Mesenteric fat pad (tissue), 1 donor: ENCODE results near the gene MRPL28. TPM values are rescaled to one million over a fixed set of nuclear protein-coding genes. Genes with fewer than 3 reads are reported as not detected.
"Not testable (repeated sequence)": the region's sequence is repeated elsewhere in the genome, so short reads cannot be mapped to it uniquely, and the experiment has no call there.

Source experiments
- DNase-seq: peaks from one replicate; pipeline ENCODE4 v3.0.0-alpha.2; 2020; ENCODE audit warnings: low spot score
- total RNA-seq: library from RNA; stranded (reverse); fragmentation: NEBNext Ultra II Directional; extraction: Animal tissue kit (Norgen Biotek cat#: 25700); gene quantifications from one replicate; pipeline ENCODE4 v1.2.1, GENCODE V29; 2021
- donor health status: DM: yes; HTN: yes; CAD: no.

Gene MRPL28
- total RNA-seq, 1 donor from 2014 or later: 40.1 TPM

GRCh38 chr16:360698-361336 lies 9.5 kb downstream of the MRPL28 start:
- DNase-seq: no peak

DNA sequence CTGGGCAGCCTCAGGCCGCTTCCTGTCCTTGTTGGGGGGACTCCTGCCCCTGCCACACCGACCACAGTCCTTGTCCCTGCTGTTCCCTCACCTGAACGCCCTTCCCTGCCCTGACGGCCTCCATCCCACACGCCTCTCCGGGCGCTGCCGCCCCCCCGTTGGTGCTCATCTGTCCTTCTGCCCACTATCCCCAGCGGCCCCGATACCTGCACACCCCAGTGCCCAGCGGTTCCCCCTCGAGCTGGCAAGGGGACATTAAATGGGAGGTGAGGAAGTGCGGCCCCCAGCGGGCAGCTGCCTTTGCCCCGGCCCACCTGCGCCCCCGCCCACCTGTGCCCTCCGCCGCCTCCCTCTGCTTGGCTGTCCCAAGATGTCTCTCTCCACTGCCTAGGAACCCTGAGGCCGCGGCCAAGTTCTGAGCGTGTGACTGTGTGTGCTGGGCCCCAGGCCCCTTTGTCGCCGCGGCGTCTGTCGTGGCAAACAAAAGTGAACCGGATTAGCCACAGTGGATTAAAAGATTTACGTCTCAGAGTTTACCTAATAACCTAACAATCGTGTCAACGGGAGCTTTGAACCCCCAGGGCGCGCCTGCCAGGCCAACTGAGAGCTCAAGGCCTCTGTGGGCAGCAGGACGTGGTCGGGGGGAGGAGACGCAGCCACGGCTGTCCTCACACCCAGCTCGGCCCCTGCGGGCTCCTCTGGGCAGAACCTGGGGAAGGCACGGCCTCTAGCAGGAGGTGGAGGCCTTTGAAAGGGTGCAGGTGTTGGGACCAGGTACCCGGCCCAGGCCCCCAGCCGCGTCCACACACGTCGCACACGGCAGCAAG lies 10.3 kb downstream of the MRPL28 start:
- DNase-seq: no peak

GRCh38 chr16:359067-359763 lies 11.1 kb downstream of the MRPL28 start:
- DNase-seq: no peak

GRCh38 chr16:356741-357140 lies 13.6 kb downstream of the MRPL28 start:
- no peak for DNase-seq

GRCh38 chr16:354971-355461 lies 15.3 kb downstream of the MRPL28 start:
- no peak for DNase-seq

GRCh38 chr16:354291-354881 lies 16.0 kb downstream of the MRPL28 start:
- DNase-seq: no peak

- no peak for DNase-seq
These were observed 16.7 kb downstream of the MRPL28 start for GRCh38 chr16:353404-354290.

GRCh38 chr16:352547-353403 lies 17.6 kb downstream of the MRPL28 start, which contains the start of gene AXIN1:
TSS of gene AXIN1 (minus strand) at chr16:352723. CDS start at chr16:347025, 5,698 bp downstream.
- DNase-seq: peak; percentile 99

GRCh38 chr16:351804-352520 lies 18.4 kb downstream of the MRPL28 start:
- peak; percentile 89 for DNase-seq

- DNase-seq: no peak
These were observed 20.1 kb downstream of the MRPL28 start for GRCh38 chr16:350203-350602.

GRCh38 chr16:349211-349610 lies 21.1 kb downstream of the MRPL28 start:
- no peak for DNase-seq

DNA sequence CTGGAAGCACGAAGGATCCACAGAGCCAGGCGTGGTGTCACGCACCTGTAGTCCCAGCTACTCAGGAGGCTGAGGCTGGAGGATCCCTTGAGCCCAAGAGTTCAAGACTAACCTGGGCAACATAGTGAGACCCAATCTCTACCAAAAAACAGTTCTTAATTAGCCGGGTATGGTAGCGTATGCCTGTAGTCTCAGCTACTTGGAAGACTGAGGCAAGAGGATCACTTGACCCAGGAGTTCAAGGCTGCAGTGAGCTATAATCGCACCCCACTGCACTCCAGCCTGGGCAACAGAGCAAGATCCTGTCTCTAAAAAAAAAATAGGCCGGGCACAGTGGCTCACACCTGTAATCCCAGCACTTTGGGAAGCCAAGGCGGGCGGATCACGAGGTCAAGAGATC lies 21.8 kb downstream of the MRPL28 start:
- not testable (repeated sequence) for DNase-seq

DNA sequence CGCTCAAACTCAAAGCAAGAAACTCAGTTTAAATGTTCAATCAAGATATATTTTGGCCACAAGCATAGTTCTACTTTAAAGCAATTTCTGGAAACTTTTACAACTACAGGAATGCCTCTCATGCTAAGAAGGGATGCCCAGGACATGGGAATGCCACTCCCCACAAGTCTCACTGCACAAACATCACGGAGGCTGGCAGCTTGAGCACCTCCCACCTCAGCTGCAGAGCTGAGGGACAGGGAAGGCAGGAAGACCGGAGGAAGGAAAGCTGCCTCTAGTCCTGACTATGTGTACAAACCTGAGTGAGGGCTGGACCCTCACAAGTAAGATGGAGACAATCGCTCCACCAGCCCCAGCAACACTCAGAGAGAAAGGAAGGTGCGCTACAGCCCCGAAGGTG lies 23.1 kb downstream of the MRPL28 start:
- no peak for DNase-seq

DNA sequence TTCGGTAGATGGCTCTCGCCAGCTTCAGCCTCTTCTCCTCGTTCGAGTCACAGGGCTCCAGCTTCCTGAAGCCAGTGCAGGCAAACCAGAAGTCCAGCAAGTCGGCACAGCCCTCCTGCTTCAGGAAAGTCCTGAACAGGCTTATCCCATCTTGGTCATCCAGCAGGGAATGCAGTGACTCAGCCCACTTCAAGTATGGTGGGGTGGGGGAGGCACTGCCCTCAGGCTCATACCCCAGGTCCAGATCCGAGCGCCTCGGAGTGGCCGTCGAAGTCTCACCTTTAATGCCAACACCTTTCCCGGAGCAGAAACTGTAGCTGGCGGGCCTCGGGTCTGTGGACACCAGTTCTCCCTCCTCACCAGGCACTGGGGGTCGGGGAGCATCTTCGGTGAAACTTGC lies 23.8 kb downstream of the MRPL28 start:
- DNase-seq: no peak

GRCh38 chr16:345772-346171 lies 24.6 kb downstream of the MRPL28 start:
- no peak for DNase-seq

GRCh38 chr16:342455-343213 lies 27.7 kb downstream of the MRPL28 start:
- no peak for DNase-seq

- DNase-seq: not testable (repeated sequence)
These were observed 28.4 kb downstream of the MRPL28 start for GRCh38 chr16:341974-342336.
